K562 (cell line): Measurements from ENCODE around the gene LPAR2. TPM values are rescaled to one million over a fixed set of nuclear protein-coding genes. Genes with fewer than 3 reads are reported as not detected.

Source experiments
- ATAC-seq: fragments of 200-7000 bp; cut with Tn5 transposase; 3 replicates; pipeline ENCODE4 v1.9.1; 2020; ENCODE audit warnings: moderate library complexity
- BruUV-seq: library from RNA; stranded (reverse); fragments of 400-500 nt; replicated peaks from 2 replicates; lab custom pipeline; 2021; lab: Mats Ljungman, UMichigan
- CTCF ChIA-PET: fragments of 300-600 bp; formaldehyde crosslinking; extraction: SDS; loops from one replicate; lab custom pipeline; 2021; ENCODE audit warnings: low intra/inter-chr PET ratio; lab: Yijun Ruan, JAX
- POLR2A ChIA-PET: fragments of 300-600, 350-650 bp; sonication (Branson Sonifier 250); formaldehyde crosslinking; extraction: SDS; loops from one replicate; lab custom pipeline; 2021; ENCODE audit warnings: antibody characterized with exemption, inconsistent platforms; lab: Yijun Ruan, JAX
- DNase-seq, 4 experiments: peaks; one replicate each; pipeline versions ENCODE4 v3.0.0 to v3.0.0-alpha.2; 2011 to 2018; ENCODE audit warnings: low spot score in 3 of 4, mixed read lengths in 3 of 4; ENCODE audit errors: extremely low read depth in 1 of 4
- FAIRE-seq: peaks from 2 replicates; lab custom pipeline; 2011; peaks lifted over from hg19 to GRCh38; lab: Jason Lieb, UNC
- H2AFZ ChIP-seq: 2 replicates; pipeline ENCODE4 v1.6.0; 2011; ENCODE audit warnings: low read depth, low read length, control low read depth, inconsistent platforms
- H3K27ac ChIP-seq: fragments of 200-600 bp; 3 replicates; pipeline ENCODE4 v1.8.0; 2011; ENCODE audit warnings: low read depth, mild to moderate bottlenecking, control low read depth, inconsistent platforms, low read length, moderate library complexity, mixed read lengths; ENCODE audit errors: extremely low read depth
- H3K27me3 ChIP-seq, 2 experiments: fragments of 300-600 bp in 1 of 2; 2 replicates in 1 of 2; 3 replicates in 1 of 2; pipeline versions ENCODE4 v1.6.0 to v1.8.0; 2011; ENCODE audit warnings: inconsistent platforms in 2 of 2, low read length in 2 of 2, mild to moderate bottlenecking in 1 of 2, mixed read lengths in 1 of 2, moderate library complexity in 1 of 2; ENCODE audit not compliant: control insufficient read depth in 2 of 2, insufficient read depth in 2 of 2
- H3K36me3 ChIP-seq: fragments of 300-600 bp; 3 replicates; pipeline ENCODE4 v1.8.0; 2011; ENCODE audit warnings: mild to moderate bottlenecking, low read length, inconsistent platforms; ENCODE audit not compliant: control insufficient read depth, insufficient read depth
- H3K4me1 ChIP-seq, 2 experiments: fragments of 200-600 bp in 1 of 2; replicated peaks in 1 of 2; 2 replicates in 1 of 2; 3 replicates in 1 of 2; pipeline versions ENCODE4 v1.5.1 to v1.8.0; 2011; ENCODE audit warnings: inconsistent platforms in 2 of 2, low read length in 2 of 2, mild to moderate bottlenecking in 1 of 2, mixed read lengths in 1 of 2, moderate library complexity in 1 of 2; ENCODE audit not compliant: control insufficient read depth in 2 of 2, insufficient read depth in 2 of 2
- H3K4me2 ChIP-seq: 2 replicates; pipeline ENCODE4 v1.6.1; 2011; ENCODE audit warnings: low read length, control low read depth, inconsistent platforms, mixed read lengths; ENCODE audit not compliant: insufficient read depth
- H3K4me3 ChIP-seq: fragments of 200-600 bp; sonication (generic), shearing (Covaris generic); 2 replicates; pipeline ENCODE4 v1.5.1; 2016; ENCODE audit warnings: control low read depth, inconsistent platforms
- H3K79me2 ChIP-seq: fragments of 200-600 bp; 3 replicates; pipeline ENCODE4 v1.8.0; 2011; ENCODE audit warnings: low read length, inconsistent platforms; ENCODE audit not compliant: control insufficient read depth, insufficient read depth
- H3K9ac ChIP-seq, 2 experiments: 2 replicates each; pipeline versions ENCODE4 v1.6.0 to v1.6.1; 2011; ENCODE audit warnings: low read depth in 2 of 2, low read length in 2 of 2, control low read depth in 1 of 2, inconsistent platforms in 1 of 2, mild to moderate bottlenecking in 1 of 2, mixed read lengths in 1 of 2; ENCODE audit not compliant: insufficient read depth in 1 of 2
- H3K9me1 ChIP-seq: one replicate; pipeline ENCODE4 v1.6.0; 2011; ENCODE audit warnings: inconsistent platforms, mild to moderate bottlenecking, low read length, moderate library complexity; ENCODE audit not compliant: control insufficient read depth, insufficient read depth
- H3K9me3 ChIP-seq: replicated peaks from 2 replicates; pipeline ENCODE4 v1.5.1; 2011; ENCODE audit warnings: low read depth, low read length, inconsistent platforms; ENCODE audit not compliant: control insufficient read depth, insufficient read depth
- H4K20me1 ChIP-seq: replicated peaks from 2 replicates; pipeline ENCODE4 v1.6.1; 2011; ENCODE audit warnings: low read length, inconsistent platforms, mixed read lengths; ENCODE audit not compliant: control insufficient read depth, insufficient read depth
- BRD9 ChIP-seq: fragments of 450-650 bp; IDR thresholded peaks from 2 replicates; pipeline ENCODE4 v1.6.1; 2018; ENCODE audit warnings: low read depth; ENCODE audit not compliant: partially characterized antibody
- CBFA2T2 ChIP-seq: fragments of 450-650 bp; conservative IDR thresholded peaks from 2 replicates; pipeline ENCODE4 v1.6.1; 2017; ENCODE audit warnings: mild to moderate bottlenecking
- CREB3 ChIP-seq: fragments of 450-650 bp; conservative IDR thresholded peaks from 2 replicates; pipeline ENCODE4 v1.6.1; 2016; ENCODE audit warnings: missing genetic modification characterization, low read depth, mild to moderate bottlenecking, missing compliant biosample characterization, moderate library complexity
- FOXK2 ChIP-seq, 2 experiments: fragments of 450-650 bp; IDR thresholded peaks in 1 of 2; conservative IDR thresholded peaks in 1 of 2; 2 replicates each; pipeline ENCODE4 v1.6.1; 2016; ENCODE audit warnings: low read depth in 2 of 2, mild to moderate bottlenecking in 1 of 2
- KDM1A ChIP-seq, 2 experiments: fragments of 450-650 bp; IDR thresholded peaks; 2 replicates each; pipeline ENCODE4 v1.6.1; 2016; ENCODE audit warnings: mild to moderate bottlenecking in 2 of 2
- NCOR1 ChIP-seq: fragments of 450-650 bp; IDR thresholded peaks from 2 replicates; pipeline ENCODE4 v1.6.1; 2016; ENCODE audit warnings: mild to moderate bottlenecking, moderate library complexity
- NFIX ChIP-seq: fragments of 250-450 bp; sonication (Bioruptor Pico); IDR thresholded peaks from 2 replicates; pipeline ENCODE4 v1.4.0; 2020; ENCODE audit warnings: low read depth, mild to moderate bottlenecking, moderate library complexity
- SAFB ChIP-seq: fragments of 200-400 bp; formaldehyde crosslinking; IDR thresholded peaks from 2 replicates; pipeline ENCODE4 v1.6.1; 2017; ENCODE audit warnings: low read depth, low read length, borderline replicate concordance
- SAP30 ChIP-seq: fragments of 200-600 bp; sonication (generic); IDR thresholded peaks from 2 replicates; pipeline ENCODE4 v1.6.1; 2012; ENCODE audit warnings: borderline replicate concordance, low read depth, mild to moderate bottlenecking, moderate library complexity, low read length, control low read depth, inconsistent platforms; ENCODE audit not compliant: insufficient read depth, poor library complexity, severe bottlenecking
- SFPQ ChIP-seq: fragments of 200-400 bp; formaldehyde crosslinking; IDR thresholded peaks from 2 replicates; pipeline ENCODE4 v1.6.1; 2017; ENCODE audit warnings: mild to moderate bottlenecking, low read depth, low read length, moderate library complexity
- SMARCE1 ChIP-seq: fragments of 450-650 bp; IDR thresholded peaks from 2 replicates; pipeline ENCODE4 v1.7.1; 2016; ENCODE audit warnings: mild to moderate bottlenecking
- TAF1 ChIP-seq: IDR thresholded peaks from 2 replicates; pipeline ENCODE4 v1.6.1; 2011; ENCODE audit warnings: mild to moderate bottlenecking, low read length, moderate library complexity; ENCODE audit not compliant: insufficient read depth, control insufficient read depth, severe bottlenecking; ENCODE audit errors: extremely low read depth
- WGBS: fragments of 100-300 bp; shearing (Covaris generic); methylation state at CpG from one replicate; pipeline ENCODE4 v1.1.6; 2016; ENCODE audit warnings: low coverage, mixed read lengths; ENCODE audit not compliant: insufficient coverage; ENCODE audit errors: missing lambda C conversion rate; 5-methylcytosine and 5-hydroxymethylcytosine counted together
- in situ Hi-C: fragments of 300-500 bp; cut with MboI; formaldehyde crosslinking; loops from 4 replicates; pipeline ENCODE4 v1.15.0; 2018; ENCODE audit warnings: inconsistent platforms, mixed read lengths
- intact Hi-C: fragments of 100-400 bp; cut with micrococcal nuclease; formaldehyde crosslinking; loops from 2 replicates; pipeline ENCODE4 v1.14.2; 2022
- polyA plus RNA-seq, 8 experiments: library from polyadenylated mRNA; depleted of rRNA in 4 of 8; stranded (reverse) in 5 of 8; unstranded in 3 of 8; fragments of >200 nt; fragmentation: Nextera tagmentation in 2 of 8; fragmentation: Illumina TruSeq in 1 of 8; extraction: Ambion mirVana in 2 of 8; extraction: Trizol in 1 of 8; gene quantifications; 2 replicates each; pipeline versions ENCODE4 v1.2.1 to v1.2.3, GENCODE V29; 2011 to 2014; ENCODE audit warnings: inconsistent platforms in 1 of 8, missing spikeins in 1 of 8
- total RNA-seq, 7 experiments: library from RNA; depleted of rRNA in 6 of 7; stranded (reverse); fragments of >200 nt in 6 of 7; fragmentation: Illumina TruSeq in 2 of 7; extraction: Trizol in 2 of 7; gene quantifications; 2 replicates each; pipeline versions ENCODE4 v1.2.1 to v1.2.3, GENCODE V29; 2011 to 2021; ENCODE audit warnings: low replicate concordance in 1 of 7

The LPAR2 gene
- total and polyA plus RNA-seq, 9 of the 15 experiments (the other 6 are each of a cell fraction or from before 2014, with no cell fraction given) = 0.63 to 13.8 (median 4.4) TPM

DNA sequence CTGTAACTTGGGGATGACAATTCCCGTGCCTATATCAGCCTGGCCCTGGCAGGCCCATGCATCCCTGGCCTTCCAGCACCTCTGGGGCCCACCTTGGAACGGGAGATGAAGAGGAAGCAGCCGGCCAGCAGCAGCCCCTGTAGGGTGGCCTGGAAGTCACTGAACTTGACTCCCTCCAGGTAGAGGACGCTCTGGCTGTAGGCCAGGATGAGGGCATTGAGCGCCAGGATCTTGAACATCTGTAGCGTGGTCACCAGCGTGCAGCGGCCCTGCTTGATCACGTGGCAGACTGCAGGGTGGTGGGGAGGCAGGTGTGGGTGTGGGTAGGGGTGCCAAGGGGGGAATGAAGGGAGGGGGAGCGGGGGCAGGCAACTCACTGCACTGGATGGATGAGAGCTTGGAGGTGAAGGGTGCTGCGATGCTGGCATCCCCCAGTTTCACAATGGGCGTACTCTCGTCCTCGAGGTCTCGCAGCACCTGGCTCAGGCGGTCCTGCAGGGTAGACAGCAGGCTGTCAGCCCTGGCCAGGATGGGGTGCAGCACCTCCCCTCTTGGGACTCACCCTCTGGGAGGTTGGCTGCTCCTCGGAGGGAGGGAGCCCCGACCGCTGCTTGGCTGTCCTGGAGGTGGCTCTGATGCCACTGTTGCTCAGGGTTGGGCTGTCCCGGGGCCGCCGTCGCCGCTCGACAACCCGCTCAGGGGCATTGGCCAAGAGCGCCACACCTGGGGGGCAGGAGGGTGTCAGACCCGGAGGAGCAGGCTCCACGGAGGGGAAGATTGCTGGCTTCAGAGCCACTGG lies 19.2 kb upstream of the LPAR2 start:
- Histone ChIP-seq H3K4me3 (no peak overlapping the region), H3K36me3 (peaks cover 71% of the 10 kb centered on the region; the same call in 2 of the 3 replicates), H3K9me1 (no peaks in the 10 kb centered on the region), H3K79me2 (peaks cover 3% of the 10 kb centered on the region; the same call in 1 of the 3 replicates), H4K20me1 (no peaks in the 10 kb centered on the region), H3K27ac (no peak overlapping the region), H3K4me2 (no peak overlapping the region), H3K4me1 (peaks cover 3 to 18% of the 10 kb centered on the region in 2 experiments; a peak in 3 of 5 replicates), H3K27me3 (no peaks in the 10 kb centered on the region), H3K9me3 (no peaks in the 10 kb centered on the region), H3K9ac (no peak overlapping the region), H2AFZ (no peak overlapping the region)
- FAIRE-seq (no peak), ATAC-seq (no peak), DNase-seq (no peak)
- 96% methylated on average over 21 of the region's 29 CpGs for WGBS
- in situ Hi-C loops = loop anchor here (25.0 kb wide), 1 partner anchor 110 kb away; the partner anchor contains the start of genes CILP2 and YJEFN3
- intact Hi-C loops = no loop called here
- ChIA-PET POLR2A (no interaction called here), CTCF (no interaction called here)
- TF ChIP-seq SMARCE1 (no peak), TAF1 (no peak), NFIX (no peak), FOXK2 (conservative IDR thresholded peaks at IDR 0.05 in 1 of 2, IDR thresholded peaks at IDR 0.05 in 1 of 2; ENCODE audit: low read depth in 2 of 2) (no peak), CBFA2T2 (no peak), SAFB (no peak), CREB3 (tag) (no peak), KDM1A (IDR thresholded peaks at IDR 0.05) (no peak), SAP30 (no peak), SFPQ (no peak), NCOR1 (no peak), BRD9 (no peak)
- BruUV-seq = no TSS peak
